GM19324 (cell line): ENCODE measurements around the gene ENPP7.

Experiments used
- ATAC-seq: cut with Tn5 transposase; IDR thresholded peaks from one replicate; pipeline ENCODE4 v1.9.1; 2021; ENCODE audit warnings: mild to moderate bottlenecking, moderate library complexity; ENCODE audit not compliant: unreplicated experiment, low FRiP score

ENPP7 gene

DNA sequence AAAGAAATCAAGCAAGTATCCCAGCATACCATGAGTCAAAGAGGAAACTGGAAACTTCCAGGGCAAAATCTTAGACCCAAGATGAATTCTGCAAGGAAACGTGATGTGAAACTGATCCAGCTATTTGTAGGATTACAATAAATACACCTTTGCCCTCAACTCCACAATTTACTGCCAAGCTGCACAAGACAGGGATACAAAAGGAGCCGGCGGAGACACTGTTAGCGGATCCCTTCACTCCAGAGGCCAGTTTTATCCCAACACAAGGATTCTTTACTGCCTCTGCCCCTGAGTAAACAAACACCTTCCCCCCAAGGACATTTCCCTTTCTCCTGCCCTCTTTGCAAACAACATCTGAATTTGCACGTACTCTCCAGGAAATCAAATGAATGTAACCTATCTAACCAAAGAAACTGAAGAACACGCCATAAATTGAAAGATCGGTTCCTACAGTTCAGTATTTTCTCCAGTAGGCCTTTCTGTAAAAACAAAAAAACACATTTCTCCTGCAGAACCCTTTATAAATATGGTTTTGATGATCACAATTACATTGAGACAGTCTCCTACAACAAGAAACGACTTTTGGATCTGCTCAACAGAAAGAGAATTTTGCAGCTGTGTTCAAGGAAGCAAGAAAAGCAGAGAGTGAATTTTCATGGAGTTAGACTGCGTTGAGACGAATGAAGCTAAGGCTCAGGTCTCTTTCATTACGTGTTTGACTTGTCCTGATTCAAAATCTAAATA is 45.8 kb downstream of the ENPP7 start:
- no peak for ATAC-seq

DNA sequence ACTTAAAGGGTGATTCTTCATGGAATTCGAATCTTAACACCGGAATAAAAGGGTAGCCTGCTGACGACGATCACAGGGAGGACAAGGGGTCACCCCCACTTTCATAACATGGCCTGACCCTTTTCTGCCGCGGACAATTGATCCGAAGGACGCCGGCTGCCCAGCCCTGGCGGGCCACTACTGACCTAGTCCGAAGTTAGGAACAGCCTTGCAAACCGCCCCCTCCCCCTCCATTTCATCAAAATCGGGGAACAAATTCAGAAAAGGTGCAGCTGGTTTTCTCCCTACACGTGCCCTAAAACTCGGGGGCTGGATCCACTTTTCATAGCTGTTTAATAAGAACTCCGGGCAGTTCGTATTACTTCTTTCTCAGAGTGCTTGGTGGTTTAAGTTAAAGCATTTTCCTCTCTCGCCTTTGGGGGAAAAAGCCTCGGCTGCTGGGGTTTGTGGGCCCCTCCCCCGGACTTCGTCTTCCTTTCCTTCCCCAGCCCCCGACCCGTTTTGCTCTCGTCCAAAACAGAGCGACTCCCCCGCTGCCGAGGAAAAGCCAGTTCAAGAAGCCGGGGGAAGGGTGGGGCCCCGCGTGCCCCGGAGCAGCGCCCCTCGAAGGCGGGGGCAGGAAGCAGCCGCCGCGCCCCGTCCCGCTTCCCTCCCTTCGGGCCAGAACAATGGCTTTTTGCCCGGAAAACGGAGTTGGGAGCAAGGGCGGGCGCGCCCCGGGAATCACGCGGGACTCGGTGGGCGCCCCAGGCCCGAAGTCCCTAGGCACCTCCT is 46.6 kb downstream of the ENPP7 start:
- no peak for ATAC-seq

DNA sequence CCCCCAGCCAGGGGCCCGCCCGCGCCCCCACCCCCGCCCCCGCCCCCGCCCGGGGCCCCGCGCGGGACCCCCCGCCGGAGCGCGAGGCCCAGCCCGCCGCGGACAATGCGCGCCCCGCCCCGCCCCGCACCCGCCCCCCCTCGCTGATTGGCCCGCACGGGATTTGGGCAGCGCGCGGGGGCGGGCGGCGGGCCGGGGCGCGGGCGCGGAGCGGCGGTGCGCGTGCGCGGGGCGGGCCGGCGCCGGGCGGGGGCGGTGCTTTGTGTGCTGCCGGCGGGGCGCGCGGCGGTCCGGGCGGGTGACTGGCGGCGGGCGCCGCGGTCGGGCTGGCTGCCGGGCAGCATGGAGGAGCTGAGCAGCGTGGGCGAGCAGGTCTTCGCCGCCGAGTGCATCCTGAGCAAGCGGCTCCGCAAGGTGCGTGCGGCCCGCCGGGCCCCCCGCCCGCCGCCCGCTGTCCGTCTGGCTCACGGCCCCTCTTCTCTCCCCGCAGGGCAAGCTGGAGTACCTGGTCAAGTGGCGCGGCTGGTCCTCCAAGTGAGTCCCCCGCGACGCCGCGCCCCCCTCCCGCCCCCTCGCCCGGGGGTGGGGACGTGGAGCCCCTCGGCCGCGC is 47.3 kb downstream of the ENPP7 start, which contains the start of gene CBX2:
Gene CBX2 (plus strand): TSS at position 255 of the 610 bp plus-strand sequence. CDS start 88 bp downstream, at position 343.
- peak; percentile 75 for ATAC-seq

DNA sequence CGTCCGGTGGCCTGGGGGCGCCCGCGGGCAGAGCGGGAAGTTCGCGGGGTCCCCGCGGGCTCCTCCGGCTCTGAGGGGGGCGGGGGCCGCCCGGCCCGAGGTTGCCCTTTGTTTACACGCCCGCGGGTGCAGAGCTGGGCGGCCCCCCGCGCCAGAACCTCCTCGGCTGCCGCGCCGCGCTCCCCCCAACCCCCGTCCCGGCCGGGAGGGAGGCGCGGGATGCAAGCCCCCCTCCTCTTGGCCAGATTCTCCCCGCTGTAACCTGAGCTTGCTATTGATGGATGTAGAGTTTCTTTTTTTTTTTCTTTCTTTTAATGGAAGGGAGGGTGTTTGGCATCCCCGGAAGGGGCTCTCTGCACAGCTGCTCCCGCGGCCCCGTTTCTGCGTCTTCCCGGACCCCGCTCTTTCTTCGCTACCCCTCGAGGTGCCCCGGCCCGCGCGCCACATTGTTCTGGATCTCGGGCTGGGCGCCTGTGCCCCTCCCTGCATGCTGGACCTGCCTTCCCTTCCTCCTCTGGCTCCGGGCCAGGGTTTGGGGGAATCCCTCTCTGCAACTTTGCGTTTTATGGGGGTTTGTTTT is 47.9 kb downstream of the ENPP7 start:
- ATAC-seq, result no peak

DNA sequence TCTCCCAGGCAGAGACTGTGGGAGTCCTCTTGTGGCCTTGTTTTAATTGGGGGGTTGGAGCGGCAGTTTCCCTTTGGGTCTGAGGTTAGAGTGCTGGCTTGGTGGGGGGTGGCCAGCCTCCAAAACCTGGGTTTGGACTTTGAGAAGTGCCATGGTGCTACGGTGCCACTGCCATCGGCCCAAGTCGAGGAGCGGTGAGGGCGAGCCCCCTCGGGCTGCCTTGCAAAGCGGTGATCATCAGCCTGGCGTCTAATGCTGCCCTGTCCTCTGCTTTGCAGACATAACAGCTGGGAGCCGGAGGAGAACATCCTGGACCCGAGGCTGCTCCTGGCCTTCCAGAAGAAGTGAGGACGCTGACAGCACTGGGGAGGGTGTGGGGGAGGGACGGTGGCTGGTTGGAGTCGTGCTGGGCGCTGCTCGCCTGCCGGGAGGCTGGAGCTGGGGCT is 48.4 kb downstream of the ENPP7 start:
- ATAC-seq, result no peak

DNA sequence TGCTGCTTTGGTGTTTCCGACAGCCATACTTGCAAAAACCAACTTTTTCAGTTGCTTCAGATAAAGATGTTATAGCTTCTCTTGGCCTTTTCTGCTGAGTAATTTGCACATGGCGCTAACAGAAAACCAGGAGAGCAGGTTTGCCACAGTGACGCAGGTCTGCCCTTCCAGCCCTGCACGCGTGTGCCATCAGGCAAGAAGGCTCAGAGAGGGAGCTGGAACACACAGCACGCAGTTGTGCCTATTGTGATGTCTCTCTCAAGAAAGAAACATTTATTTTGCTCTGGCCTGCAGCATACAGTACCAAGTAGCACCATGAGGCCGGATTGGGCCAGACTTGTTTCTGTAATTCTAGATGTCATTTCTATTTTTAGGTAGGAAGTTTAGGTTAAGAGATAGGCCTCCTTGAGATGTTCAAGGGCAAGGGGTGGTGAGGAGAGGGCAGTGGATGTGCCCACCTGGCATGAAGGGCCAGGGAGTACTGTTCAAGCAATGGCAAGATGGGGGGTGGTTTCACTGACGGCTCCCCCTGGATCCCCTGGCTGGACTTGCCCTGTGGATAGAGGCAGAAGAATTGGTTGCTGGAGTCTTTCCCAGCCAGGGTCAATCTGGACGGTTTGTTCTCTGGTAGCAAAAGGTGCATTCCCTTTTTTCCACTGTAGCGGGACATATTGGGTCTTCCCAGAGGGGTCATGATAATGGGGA is 49.1 kb downstream of the ENPP7 start:
- no peak for ATAC-seq

DNA sequence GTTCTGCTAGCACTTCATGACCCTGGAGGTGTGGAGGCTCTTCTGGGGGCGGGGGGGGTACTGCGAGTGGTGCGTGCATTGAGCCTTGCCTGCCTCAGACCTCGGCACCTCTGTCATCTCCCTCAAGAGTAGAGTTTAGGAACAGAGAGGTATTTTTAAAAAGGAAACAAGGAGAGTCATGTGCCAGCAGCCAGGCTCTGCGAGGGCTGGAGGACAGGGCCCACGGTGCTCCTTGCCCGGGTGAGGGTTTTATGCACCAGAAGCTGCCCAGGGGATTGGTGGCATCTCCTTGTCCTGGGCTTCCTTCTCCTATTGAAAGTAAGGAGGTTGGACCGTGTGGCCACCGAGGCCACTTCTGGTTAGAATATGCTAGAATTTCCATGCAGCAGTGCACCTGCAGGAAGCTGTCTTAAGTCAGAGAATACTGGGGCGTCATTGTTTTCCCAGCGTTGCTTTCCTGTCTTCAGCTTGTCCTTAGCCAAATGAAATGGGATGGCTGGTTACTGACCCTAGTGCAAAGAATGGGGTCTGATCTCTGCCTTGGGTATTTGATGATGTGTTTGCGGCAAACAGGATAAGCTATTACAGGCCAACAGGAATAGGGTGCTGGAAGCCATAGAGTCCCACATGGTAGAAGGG is 50.4 kb downstream of the ENPP7 start:
- no peak for ATAC-seq

DNA sequence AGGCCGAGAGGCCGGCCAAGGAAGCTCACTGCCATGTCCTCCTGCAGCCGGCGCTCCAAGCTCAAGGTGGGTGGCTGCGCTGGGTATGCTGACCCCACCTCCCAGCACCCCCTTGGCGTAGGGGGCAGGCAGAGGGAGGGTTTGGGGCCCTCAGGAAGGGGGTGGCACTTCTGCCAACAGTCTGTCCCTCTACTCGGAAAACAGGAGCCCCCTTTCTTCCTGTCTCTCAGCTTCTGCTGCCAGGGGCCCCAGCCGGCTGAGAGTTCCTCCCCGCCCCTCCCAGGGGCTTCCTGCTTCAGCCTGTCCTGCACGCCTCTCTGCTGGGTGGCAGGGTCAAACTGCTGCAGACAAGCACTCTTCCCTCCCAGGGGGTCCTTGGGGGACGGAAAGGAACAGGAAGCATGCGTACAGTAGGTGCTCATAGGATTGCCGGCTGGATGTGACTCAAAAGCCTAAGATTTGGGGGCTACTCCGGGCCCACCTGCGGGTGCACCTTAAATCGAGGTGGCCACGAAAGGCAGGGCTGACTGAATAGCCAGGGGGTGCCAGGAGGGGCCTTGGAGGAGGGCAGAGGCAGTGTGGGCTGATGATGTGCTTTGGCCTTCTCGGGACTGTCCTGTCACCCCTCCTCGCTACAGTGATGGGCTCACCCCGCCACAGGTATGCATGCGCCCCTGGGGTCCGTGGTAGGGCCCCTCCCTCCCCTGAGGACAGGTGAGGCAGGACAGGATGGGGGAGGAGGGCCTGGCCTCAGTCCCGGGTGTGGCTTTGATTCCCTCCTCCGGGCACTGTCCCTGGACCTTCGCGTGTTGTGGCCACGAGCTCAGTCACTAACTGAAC is 51.2 kb downstream of the ENPP7 start:
- no peak for ATAC-seq

DNA sequence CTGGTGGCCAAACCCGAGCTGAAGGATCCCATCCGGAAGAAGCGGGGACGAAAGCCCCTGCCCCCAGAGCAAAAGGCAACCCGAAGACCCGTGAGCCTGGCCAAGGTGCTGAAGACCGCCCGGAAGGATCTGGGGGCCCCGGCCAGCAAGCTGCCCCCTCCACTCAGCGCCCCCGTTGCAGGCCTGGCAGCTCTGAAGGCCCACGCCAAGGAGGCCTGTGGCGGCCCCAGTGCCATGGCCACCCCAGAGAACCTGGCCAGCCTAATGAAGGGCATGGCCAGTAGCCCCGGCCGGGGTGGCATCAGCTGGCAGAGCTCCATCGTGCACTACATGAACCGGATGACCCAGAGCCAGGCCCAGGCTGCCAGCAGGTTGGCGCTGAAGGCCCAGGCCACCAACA is 53.1 kb downstream of the ENPP7 start:
- no peak for ATAC-seq

DNA sequence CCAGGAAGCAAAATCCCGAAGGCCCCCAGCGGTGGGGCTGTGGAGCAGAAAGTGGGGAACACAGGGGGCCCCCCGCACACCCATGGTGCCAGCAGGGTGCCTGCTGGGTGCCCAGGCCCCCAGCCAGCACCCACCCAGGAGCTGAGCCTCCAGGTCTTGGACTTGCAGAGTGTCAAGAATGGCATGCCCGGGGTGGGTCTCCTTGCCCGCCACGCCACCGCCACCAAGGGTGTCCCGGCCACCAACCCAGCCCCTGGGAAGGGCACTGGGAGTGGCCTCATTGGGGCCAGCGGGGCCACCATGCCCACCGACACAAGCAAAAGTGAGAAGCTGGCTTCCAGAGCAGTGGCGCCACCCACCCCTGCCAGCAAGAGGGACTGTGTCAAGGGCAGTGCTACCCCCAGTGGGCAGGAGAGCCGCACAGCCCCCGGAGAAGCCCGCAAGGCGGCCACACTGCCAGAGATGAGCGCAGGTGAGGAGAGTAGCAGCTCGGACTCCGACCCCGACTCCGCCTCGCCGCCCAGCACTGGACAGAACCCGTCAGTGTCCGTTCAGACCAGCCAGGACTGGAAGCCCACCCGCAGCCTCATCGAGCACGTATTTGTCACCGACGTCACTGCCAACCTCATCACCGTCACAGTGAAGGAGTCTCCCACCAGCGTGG is 53.7 kb downstream of the ENPP7 start:
- no peak for ATAC-seq

DNA sequence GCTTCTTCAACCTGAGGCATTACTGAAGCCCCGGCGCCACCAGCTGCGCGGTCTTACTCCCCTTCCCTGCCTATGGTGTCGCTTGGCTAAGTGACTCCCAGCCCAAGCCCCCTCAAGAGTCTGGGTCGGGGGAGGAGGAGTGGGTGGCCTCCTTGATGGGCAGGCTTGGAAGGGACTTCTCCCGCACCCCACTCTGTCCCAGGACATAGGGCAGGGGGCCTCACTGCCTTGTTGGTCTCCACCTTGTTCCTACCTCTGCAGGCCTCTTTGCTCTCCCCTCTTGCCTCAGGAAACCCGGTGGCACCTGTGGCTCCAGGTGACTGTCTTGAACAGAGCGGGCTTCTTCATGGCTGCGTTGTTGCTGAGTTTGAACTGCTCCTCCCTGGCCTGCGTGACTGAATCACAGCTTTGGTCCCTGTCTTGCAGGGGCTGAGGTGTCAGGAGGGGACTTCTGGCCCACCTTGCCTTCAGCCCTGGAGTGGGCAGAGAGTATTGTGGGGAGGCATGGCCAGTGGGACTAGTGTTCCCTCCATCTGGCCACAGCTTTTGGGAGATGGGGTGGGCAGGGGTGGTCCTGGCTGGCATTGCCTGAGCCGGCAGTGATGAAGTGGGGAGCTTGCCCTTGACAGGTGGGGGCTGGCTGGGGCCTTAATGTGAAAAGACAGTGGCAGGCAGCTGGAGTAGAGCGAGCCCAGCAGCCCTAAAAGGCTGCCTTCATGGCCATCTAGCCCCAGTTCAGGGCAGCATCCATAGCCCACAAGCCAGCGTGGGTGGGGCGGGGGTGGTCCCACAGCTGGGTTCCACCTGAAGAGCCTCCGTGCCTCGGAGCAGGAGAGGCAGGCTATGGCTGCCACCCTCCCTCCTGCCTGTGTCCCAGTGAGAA is 54.5 kb downstream of the ENPP7 start:
- no peak for ATAC-seq

DNA sequence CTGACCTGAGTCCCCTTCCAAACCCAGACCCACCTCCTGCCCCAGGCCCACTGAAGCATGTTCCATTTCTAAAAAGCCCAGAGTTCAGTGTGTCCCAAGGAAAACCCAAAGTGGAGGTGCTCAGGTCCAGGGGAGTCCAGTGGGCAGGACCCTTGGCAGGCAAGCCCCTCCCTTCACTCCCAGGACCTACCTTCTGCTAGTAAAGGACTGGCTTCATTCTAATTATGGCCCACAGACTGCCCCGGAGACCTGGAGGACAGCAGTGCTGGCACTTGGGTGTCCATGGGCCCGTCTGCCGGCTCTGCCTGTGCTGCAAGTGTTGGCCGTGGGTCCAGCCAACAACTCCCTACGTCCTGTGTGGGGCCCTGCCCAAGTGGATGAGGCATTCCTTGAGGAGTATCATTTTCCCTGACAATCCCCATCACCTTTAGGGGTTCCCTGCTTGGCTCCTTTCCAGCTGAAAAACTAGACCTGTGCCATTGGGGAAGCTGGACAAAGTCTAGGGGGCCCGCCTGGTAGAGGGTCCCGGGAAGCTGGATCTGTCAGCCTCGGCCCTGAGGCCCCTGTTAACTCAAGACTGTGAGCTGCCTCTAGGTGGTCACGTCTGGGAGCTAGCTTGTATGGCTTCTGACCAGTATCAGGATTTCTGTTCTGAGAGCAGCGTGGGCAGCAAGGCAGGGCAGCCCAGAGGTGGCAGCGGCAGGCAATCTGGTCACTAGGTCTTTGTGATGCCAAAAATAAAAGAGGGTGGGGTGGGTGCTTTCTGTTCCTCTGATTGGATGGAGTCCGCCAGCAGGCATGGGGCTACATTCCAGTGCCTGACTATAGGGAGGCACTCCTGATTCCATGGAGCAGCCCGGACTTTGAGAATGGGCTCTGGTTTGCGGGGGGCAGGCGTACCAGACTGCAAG is 55.4 kb downstream of the ENPP7 start:
- no peak for ATAC-seq

DNA sequence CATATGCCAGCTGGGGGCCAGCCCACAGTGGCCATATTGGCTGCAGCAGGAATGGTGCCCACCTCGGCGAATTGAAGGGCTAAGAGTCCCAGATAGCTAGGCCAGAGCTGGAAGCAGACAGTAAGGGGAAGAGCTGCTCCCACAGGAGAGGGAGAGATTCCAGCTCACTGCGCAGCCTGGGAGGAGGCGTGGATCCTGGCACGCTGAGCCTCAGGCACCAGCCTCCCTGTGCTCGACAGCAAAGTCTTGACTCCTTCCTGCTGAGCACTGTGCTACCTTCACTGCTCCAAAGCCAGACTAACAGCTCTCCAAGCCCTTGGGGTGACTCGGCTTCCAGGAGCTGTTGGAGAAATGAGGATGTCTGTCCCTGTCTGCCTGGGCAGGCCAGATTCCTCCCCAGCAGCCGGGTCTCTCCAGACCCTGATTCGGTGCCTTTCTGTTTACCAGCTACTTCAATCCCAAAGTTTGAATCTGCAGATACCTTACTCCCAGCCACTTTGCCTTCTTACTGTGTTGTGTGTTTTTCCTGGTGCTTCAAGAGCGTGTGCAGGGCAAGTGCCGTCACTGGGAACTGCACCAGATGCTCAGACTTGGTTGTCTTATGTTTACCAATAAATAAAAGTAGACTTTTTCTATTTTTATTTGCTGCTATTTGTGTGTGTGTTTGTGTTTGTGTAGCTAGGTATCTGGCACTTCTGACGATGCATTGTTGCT is 56.3 kb downstream of the ENPP7 start:
- no peak for ATAC-seq

DNA sequence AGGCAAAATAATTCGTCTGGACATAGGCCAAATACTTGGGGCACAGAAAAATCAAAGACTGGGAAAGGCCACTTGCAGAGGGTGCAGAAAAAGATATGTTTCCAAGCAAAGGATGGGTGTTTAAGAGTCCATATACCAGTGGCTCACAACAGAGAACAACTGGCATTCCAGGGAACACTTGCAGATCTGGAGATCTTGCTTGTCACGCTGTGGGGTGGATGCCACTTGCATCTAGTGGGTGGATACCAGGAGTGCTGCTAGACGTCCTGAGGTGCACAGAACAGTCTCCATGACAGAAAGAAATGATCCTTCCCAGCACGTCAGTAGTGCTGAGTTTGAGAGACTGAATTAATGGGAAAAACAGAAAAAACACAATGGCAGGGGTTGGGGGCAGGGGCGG is 57.7 kb downstream of the ENPP7 start:
- ATAC-seq, result no peak

DNA sequence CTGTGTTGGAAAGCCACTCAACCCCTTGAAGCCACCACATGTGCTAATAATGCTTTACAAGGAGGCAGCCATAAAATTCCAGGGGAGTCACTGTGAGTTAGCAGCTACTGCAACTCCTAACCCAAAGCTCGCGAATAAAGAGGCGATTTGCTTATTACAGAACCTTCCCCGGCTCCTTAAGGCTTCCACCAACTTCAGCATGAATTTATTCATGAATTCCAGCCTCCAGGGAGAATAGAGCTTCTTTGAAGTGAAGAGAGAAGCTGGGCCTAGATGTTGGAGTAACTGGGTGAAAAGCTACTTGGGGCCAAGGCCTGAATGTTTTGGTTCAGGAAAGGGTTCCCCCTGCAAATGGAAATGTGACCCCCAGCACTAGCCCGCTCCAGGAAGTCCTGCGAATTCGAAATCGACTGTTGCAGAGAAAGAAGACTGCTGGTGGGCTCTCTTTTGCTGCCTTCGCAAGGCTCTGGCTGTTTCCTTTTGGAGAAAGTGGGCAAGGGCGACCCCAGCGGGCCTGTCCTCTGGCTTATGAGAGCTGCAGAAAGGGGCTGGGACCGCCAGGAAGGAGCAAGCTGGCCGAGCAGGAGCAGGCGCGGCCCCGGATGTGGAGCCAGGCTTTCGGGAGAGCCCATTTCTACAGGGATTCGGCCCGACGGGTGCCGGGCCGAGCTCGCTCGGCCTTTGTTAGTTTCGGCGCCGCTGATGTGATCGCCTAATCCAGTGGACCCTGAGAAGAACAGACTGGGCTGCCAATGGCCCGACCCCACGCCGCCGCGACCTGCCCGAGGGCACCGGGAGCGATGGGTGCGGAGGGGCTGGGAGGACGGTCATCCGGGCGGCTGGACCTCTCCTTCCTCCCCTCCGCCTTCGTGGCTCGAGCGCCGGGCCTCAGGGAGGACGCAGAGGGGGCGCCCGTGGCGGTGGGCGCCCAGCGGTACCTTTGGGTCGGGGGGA is 58.5 kb downstream of the ENPP7 start:
- no peak for ATAC-seq
